A549 (cell line): ENCODE data around the gene TMEM59L.

Experiments used
- CBX8 ChIP-seq: fragments of 200-600 bp; sonication (generic); IDR thresholded peaks from 2 replicates; pipeline ENCODE4 v1.6.1; 2016
- CTCF ChIP-seq: fragments of >200 bp; sonication (Bioruptor Twin); formaldehyde crosslinking; IDR thresholded peaks from 3 replicates; pipeline ENCODE4 v1.5.1; 2016
- EP300 ChIP-seq, 2 experiments: fragments of >200 bp; sonication (Bioruptor Twin); formaldehyde crosslinking; IDR thresholded peaks; 2 replicates in 1 of 2; 3 replicates in 1 of 2; pipeline ENCODE4 v1.6.1; 2016 to 2017
- JUN ChIP-seq, 2 experiments: fragments of >200 bp; sonication (Bioruptor Twin); formaldehyde crosslinking; IDR thresholded peaks; 2 replicates in 1 of 2; 3 replicates in 1 of 2; pipeline ENCODE4 v1.6.1; 2016 to 2017
- MAZ ChIP-seq: fragments of 150-350 bp; IDR thresholded peaks from 2 replicates; pipeline ENCODE4 v1.6.1; 2014; ENCODE audit warnings: antibody characterized with exemption, low read depth, low read length, borderline replicate concordance
- POLR2A ChIP-seq: IDR thresholded peaks from 2 replicates; pipeline ENCODE4 v1.6.1; 2012; ENCODE audit warnings: mild to moderate bottlenecking, low read length
- TF ChIP-seq, protein P1 (sequence below): IDR thresholded peaks from 2 replicates; pipeline ENCODE4 v1.6.1; 2012

GRCh38 chr19:18595475-18595874 lies 17.2 kb upstream of the TMEM59L start:
- no peak for TF ChIP-seq JUN (IDR thresholded peaks at IDR 0.05)
- no peak for TF ChIP-seq POLR2A
- no peak for TF ChIP-seq CBX8
- no peak for TF ChIP-seq EP300 (IDR thresholded peaks at IDR 0.05)
- TF ChIP-seq CTCF: no peak
- TF ChIP-seq MAZ: no peak
- TF ChIP-seq, protein P1, sequence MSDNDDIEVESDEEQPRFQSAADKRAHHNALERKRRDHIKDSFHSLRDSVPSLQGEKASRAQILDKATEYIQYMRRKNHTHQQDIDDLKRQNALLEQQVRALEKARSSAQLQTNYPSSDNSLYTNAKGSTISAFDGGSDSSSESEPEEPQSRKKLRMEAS: no peak
